HG03575 (cell line): ENCODE measurements around the gene EHD2.
"Not testable (repeated sequence)": the region's sequence is repeated elsewhere in the genome, so short reads cannot be mapped to it uniquely, and the experiment has no call there.

Experiments used
- ATAC-seq: cut with Tn5 transposase; IDR thresholded peaks from one replicate; pipeline ENCODE4 v1.9.1; 2021; ENCODE audit not compliant: unreplicated experiment, insufficient number of reproducible peaks, low FRiP score; ENCODE audit errors: extremely low read depth

Gene EHD2

DNA sequence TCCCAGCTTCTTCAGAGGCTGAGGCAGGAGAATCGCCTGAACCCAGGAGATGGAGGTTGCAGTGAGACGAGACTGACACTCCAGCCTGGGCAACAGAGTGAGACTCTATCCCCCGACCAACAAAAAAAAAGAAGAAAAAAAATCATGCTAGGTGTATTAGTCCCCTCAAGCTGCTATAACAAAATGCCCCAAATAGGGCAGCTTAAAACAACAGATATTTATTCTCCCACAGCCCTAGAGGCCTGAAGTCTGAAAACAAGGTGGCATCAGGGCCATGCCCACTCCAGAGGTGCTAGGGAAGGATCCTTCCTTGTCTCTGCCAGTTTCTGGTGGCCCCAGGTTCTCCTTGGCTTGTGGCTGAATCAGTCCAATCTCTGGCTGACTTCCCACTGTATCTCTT is 8.6 kb upstream of the EHD2 start:
- no peak for ATAC-seq

DNA sequence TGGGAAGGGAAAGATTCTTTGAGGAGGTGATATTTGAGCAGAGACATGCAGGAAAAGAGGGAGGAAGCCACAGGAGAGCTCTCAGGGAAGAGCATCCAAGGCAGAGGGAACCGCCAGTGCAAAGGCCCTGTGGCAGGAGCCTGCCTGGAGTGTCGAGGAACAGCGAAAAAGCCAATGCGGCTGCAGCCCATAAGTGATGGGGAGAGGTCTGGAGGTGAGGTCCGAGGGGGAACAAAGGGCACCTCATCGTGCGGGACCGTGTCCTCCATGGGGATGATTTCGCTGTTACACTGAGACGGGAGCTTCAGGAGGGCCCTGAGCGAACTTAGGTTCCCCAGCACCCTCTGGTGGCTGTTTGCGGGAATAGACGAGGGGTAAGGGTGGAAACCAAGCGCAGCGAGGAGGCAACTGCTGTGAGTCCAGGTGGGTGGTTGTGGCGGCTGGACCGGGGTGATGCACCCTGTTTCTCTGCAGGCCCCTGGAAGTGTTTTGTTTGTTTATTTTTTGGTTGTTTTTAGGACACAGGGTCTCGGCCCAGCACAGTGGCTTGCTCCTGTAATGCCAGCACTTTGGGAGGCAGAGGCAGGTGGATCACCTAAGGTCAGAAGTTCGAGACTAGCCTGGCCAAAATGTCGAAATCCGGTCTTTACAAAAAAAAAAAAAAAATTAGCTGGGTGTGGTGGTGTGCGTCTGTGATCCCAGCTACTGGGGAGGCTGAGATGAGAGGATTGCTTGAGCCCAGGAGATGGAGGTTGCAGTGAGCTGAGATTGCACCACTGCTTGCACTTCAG is 5.9 kb upstream of the EHD2 start:
- no peak for ATAC-seq

DNA sequence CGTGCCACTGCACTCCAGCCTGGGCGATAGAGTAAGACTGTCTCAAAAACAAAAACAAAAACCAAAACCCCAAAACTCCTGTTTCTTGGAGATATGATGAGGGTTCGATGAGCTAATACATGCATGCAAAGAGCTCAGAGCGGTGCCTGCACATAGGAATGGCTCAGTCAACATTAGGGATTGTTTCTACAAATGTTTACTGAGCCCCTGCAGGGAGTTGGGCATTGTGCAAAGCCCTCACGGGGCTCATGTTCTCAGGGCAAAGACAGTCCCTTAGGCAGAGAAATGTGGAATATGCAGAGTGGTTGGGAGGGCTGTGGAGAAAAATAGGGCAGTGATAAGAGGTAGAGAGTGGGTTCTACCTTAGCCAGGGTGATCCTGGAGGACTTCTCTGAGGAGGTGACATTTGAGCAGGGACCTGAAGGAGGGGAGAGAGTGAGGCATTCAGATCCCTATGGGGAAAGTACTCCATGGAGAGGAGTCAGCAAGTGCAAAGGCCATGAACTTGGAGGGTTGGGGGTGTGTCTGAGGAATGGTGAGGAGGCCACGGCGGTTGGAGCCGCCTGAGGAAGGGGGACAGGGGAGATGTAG is 1.5 kb upstream of the EHD2 start:
- no peak for ATAC-seq

DNA sequence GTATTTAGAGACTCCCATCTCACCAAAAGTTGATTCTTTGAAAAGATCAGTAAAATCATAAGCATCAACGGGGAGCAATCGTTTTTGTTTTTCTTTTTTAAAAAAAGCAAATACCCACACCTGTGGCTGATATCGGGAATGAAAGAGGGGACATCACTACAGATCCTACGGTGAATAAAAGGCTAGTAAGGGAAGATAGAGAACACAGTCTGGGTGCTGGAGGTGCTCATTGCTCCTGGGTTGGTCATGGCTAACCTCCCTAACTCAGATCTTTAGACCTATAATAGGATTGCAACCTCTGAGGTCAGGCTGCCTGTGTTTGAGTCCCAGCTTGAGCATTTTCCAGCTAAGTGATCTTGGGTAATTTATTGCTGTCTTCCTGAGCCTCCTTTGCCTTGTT is 1.1 kb downstream of the EHD2 start:
- ATAC-seq, result no peak

DNA sequence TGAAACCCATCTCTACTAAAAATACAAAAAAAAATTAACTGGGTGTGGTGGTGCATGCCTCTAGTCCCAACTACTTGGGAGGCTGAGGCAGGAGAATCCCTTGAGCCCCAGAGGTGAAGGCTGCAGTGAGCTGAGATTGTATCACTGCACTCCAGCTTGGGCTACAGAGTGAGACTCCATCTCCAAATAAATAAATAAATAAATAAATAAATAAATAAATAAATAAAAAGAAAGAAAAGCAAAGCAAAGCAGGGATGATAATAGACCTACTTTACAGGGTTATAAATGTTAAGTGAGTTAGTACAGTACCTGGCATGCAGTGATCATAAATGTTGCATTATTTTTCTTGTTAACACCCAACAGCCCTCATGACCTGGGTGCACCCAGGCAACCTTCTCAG is 1.6 kb downstream of the EHD2 start:
- not testable (repeated sequence) for ATAC-seq

DNA sequence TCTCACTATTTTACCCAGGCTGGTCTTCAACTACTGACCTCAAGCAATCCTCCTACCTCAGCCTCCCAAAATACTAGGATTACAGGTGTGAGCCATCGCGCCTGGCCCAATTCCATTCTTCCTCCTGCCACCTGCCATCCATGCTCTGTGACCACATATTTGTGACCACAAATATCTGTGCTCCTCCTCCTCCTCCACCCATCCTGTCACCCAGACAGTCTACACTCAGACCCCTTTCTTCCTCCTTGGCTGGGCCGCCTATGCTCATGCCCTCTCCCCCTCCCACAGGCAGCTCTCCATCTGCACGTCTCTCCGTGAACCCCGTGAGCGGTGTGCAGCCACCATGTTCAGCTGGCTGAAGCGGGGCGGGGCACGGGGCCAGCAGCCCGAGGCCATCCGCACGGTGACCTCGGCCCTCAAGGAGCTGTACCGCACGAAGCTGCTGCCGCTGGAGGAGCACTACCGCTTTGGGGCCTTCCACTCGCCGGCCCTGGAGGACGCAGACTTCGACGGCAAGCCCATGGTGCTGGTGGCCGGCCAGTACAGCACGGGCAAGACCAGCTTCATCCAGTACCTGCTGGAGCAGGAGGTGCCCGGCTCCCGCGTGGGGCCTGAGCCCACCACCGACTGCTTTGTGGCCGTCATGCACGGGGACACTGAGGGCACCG is 3.2 kb downstream of the EHD2 start:
- ATAC-seq, result no peak

DNA sequence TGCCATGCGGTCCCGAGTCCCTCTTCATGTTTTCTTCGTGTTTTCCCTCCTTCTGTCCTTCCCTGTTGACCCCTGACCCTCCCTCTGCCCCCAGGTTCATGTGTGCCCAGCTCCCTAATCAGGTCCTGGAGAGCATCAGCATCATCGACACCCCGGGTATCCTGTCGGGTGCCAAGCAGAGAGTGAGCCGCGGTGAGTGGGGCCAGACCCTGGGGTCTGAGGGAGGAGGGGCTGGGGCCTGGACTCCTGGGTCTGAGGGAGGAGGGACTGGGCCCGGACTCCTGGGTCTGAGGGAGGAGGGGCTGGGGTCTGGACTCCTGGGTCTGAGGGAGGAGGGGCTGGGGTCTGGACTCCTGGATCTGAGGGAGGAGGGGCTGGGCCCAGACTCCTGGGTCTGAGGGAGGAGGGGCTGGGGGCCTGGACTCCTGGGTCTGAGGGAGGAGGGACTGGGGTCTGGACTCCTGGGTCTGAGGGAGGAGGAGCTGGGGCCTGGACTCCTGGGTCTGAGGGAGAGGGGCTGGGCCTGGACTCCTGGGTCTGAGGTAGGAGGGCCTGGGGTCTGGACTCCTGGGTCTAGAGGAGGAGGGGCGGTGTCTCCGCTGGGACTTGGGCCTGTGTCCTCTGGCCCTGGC is 5.3 kb downstream of the EHD2 start:
- not testable (repeated sequence) for ATAC-seq

DNA sequence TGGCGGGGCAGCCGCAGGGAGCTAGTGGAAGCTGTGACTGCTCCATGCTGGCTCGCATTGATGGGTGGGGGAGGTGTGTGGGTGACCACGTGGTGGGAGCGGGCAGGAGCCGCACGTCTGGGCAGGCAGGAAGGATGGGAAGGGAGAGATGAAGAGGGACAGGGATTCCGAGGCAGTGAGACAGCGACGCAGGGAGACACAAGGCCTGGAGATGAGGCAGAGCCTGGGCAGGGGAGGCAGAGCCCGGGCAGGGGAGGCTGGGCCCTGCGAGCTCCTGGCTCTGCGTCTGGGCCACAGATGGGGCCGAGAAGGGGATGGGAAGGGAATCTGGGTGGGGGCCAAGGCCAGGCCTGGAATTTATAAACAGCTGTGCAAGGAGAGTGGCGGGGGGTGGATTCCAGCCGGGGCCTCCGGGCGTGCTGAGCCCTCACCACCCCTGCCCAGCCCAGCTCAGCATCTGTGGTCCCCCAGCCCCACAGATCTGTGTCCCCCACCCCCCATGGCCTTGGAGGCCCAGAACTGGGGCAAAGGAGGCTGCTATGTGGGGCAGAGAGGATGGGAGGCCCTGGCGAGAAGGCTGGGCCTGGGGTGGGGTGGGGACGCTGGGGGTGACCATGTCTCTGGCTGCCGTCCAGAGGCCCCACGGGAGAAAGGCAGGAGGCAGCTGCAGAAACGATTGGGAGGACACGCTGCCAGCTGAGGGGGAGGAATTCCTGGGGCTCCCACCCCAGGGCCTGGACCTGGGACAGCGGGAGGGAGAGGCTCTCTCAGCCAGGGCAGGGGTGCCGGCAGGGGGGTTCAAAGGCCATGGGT is 6.0 kb downstream of the EHD2 start:
- no peak for ATAC-seq

DNA sequence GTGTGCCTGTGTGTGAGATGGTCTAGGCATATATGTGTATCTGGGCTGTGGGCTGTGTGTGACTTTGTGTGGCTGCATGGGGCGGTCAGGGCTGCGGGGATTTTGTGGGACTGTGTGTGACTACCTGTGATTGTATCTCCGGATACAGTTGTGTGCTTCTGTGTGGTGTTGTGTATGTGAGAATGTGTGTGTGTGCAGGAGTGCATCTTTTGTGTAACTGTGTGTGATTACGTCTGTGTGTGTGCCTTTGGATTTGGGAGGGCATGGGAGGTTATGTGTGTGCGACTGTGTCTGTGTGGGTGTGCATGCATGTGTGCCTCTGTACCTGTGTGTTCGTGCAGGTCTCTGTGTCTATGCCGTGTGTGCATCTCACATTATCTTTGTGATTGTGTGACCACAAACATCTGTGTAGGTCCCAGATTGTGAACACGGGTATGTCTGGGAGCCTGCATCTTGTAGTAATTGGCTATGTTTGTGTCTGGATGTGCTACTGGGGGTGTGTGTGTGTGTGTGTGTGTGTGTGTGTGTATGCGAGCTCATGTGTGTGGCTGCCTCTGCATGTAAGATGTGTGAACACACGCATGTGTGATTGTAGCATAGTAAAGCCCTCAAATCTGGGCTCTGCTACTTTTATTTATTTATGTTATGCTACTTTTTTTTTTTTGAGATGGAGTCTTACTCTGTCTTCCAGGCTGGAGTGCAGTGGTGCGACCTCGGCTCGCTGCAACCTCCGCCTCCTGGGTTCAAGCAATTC is 7.6 kb downstream of the EHD2 start:
- no peak for ATAC-seq

DNA sequence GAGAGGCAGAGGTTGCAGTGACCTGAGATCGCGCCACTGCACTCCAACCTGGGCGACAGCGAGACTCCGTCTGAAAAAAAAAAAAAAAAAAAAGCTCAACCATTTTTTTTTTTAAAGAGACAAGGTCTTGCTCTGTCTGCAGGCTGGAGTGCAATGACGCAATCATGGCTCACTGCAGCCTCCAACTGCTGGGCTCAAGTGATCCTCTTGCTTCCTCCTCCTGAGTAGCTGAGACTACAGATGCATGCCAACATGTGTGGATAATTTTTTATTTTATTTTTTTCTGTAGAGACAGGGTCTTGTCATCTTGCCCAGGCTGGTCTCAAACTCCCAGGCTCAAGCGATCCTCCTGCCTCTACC is 10.3 kb downstream of the EHD2 start:
- no peak for ATAC-seq

DNA sequence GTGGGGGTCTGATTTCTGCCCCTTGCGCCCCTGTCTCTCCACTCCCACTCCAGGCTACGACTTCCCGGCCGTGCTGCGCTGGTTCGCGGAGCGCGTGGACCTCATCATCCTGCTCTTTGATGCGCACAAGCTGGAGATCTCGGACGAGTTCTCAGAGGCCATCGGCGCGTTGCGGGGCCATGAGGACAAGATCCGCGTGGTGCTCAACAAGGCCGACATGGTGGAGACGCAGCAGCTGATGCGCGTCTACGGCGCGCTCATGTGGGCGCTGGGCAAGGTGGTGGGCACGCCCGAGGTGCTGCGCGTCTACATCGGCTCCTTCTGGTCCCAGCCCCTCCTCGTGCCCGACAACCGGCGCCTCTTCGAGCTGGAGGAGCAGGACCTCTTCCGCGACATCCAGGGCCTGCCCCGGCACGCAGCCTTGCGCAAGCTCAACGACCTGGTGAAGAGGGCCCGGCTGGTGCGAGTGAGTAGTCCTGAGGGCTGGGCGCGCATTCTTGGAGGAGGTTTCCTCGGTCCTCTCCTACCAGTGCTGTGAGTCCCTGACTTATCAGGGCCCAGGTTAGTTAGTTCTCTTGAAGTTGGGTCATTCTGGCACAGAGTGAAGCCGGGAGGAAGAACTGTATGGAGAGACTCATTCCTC is 12.7 kb downstream of the EHD2 start:
- ATAC-seq, result no peak

DNA sequence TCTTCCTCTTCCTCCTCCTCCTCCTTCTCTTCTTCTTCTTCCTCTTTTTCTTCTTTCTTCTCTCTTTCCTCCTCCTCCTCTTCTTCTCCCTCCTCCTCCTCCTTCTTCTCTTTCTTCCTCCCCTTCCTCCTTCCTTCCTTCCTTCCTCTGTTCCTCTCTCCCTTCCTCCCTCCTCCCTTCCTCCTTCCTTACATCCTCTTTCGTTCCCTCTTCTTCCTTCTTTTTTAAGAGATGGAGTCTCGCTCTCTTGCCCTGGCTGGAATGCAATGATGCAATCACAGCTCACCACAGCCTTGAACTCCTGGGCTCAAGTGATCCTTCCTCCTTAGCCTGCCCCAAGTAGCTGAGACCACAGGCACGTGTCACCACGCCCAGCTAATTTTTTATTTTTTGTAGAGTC is 13.2 kb downstream of the EHD2 start:
- ATAC-seq, result no peak

DNA sequence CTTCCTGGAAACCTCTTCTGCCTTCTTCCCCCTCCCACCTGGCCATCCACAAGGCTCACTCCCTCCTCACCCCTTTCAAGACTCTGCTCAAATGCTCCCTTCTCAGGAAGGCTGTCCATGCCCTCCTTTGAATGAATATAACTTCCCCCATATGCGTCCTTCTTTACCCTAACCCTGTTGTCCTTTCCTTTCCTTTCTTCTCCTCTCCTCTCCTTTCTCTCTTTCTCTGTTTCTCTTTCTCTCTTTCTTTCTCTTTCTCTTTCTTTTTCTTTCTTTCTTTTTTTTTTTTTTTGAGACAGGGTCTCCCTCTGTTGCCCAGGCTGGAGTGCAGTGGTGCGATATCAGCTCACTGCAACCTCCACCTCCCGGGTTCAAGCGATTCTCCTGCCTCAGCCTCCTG is 15.1 kb downstream of the EHD2 start:
- not testable (repeated sequence) for ATAC-seq

DNA sequence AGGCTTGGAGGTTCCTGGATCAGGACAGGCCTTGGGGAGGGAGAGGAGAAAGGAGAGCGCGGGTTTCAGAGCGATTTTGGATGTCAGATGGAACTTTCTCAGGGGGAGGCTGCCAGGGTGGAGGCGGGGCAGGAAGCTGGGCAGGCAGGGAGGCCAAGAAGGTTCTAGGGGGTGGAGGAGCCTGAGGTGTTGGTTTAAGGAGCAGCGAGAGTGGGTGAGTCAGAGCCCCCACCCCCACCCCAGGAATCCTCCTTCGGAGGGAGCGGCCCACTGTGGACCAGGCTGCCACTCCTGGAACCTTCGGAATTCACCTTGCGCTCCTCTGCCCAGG is 16.2 kb downstream of the EHD2 start:
- no peak for ATAC-seq

DNA sequence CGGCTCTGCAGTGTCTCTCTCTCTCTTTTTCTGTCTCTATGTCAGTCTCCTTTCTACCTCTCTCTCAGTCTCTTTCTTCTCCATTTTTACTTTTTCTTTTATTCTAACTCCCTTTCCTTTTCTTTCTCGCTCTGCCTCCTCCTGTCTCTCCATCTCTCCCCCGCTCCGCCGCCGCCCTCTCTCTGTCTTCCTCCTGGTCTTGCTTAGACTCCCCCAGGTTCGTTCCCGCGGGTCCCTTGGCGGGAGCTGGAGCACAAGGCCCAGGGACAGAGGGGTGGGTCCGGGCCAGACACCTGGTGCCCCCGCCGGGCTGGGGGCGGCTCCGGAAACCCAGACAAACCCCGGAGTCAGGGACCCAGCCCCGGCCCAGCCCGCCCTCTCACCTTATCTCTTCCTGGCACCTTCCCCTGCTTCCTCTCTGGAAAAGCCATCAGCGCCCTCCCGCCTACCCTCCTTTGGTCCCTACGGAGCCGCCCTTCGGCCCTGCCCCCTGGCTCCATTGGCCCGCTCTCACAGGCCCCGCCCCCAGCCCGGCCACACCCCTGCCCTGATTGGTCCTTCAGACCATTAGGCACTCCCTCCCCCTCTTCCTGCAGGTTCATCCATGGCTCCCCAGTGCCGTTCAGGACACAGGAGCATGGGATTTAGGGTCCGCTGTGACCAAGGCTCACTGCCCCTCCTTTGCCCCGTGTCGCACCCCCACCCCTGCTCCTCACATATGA is 16.7 kb downstream of the EHD2 start:
- no peak for ATAC-seq

DNA sequence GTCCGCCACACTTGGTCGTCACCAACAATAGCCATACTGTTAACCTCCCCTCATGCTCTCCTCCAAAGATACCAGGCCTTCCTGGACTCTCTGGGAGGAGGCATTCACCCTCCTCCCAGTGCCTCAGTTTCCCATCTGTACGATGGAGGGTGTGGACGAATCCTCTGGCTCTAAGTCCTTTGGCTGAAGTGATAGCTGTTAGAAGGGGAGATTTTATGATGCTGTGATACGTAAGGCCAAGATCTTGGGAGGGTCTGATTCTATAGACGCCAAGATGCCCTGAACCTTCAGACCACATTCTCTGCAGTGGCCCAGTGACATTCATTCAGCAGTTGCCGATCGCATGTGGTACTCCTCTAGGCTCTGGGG is 17.3 kb downstream of the EHD2 start:
- ATAC-seq, result no peak

DNA sequence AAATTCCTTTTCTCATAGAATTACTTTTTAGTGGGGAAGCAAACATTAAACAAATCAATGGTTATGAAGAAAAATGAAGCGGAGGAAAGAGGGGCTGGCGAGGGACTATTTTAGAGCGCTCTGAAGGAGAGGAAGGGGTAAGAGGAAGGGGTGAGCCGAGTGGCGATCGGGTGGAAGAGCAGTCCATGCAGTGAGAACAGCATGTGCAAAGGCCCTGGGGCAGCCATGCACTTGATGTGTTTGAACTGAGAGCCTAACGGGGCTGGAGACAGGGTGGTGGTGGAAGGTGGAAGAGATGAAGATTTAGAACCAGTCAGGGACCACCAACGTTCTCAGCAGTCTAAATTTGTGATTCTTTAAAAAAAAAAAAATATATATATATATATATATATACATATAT is 17.7 kb downstream of the EHD2 start:
- ATAC-seq, result no peak

DNA sequence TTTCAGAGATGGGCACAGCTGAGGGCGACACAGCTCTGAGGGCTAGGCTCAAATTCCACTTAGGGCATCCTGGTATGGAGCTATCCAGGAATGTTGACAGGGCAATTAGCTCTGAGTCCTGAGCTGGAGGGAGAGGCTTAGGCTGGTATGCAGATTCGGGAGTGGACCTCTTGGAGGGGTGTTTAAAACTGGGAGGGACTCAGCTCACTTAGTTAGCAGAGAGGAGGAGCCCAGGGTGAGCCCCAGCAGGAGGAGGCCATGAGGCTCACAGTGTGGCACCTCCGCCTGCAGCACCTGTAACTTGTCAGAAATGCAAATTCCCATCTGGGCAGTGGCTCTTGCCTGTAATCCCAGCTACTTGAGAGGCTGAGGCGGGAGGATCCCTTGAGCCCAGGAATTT is 21.9 kb downstream of the EHD2 start:
- ATAC-seq, result no peak
